Measurements from ENCODE around the gene SYNGR1.

SYNGR1 gene

GRCh38 chr22:39388261-39389011 lies 38.6 kb downstream of the SYNGR1 start:
- Histone ChIP-seq H2AFZ (peak overlapping the region; percentile 82), H3K9ac (no peak overlapping the region), H3K27ac (no peak overlapping the region), H3K9me3 (ENCODE audit: control insufficient read depth, low read length) (no peaks in the 10 kb centered on the region), H3K27me3 (ENCODE audit: control insufficient read depth, insufficient read depth, low read length) (no peaks in the 10 kb centered on the region), H3K4me3 (ENCODE audit: low read depth, low read length) (peak overlapping the region; percentile 60), H3K79me2 (no peaks in the 10 kb centered on the region), H3K36me3 (ENCODE audit: control insufficient read depth, insufficient read depth, low read length) (no peaks in the 10 kb centered on the region), H3K4me1 (no peaks in the 10 kb centered on the region), H3K4me2 (ENCODE audit: low read length) (peak overlapping the region; percentile 93)
- no peak for TF ChIP-seq CTCF (IDR thresholded peaks at IDR 0.05)

GRCh38 chr22:39389420-39389819 lies 39.6 kb downstream of the SYNGR1 start:
- Histone ChIP-seq H3K36me3 (ENCODE audit: control insufficient read depth, insufficient read depth, low read length) (no peaks in the 10 kb centered on the region), H3K4me3 (ENCODE audit: low read depth, low read length) (no peak overlapping the region), H3K27ac (no peak overlapping the region), H3K9ac (no peak overlapping the region), H3K79me2 (no peaks in the 10 kb centered on the region), H2AFZ (no peak overlapping the region), H3K4me2 (ENCODE audit: low read length) (no peak overlapping the region), H3K4me1 (no peaks in the 10 kb centered on the region), H3K9me3 (ENCODE audit: control insufficient read depth, low read length) (no peaks in the 10 kb centered on the region), H3K27me3 (ENCODE audit: control insufficient read depth, insufficient read depth, low read length) (no peaks in the 10 kb centered on the region)
- no peak for TF ChIP-seq CTCF (IDR thresholded peaks at IDR 0.05)

GRCh38 chr22:39392341-39392948 lies 42.7 kb downstream of the SYNGR1 start:
- Histone ChIP-seq H3K4me3 (ENCODE audit: low read depth, low read length) (no peak overlapping the region), H3K4me2 (ENCODE audit: low read length) (no peak overlapping the region), H3K9ac (no peak overlapping the region), H3K27me3 (ENCODE audit: control insufficient read depth, insufficient read depth, low read length) (no peaks in the 10 kb centered on the region), H3K9me3 (ENCODE audit: control insufficient read depth, low read length) (no peaks in the 10 kb centered on the region), H3K36me3 (ENCODE audit: control insufficient read depth, insufficient read depth, low read length) (no peaks in the 10 kb centered on the region), H3K4me1 (no peaks in the 10 kb centered on the region), H2AFZ (no peak overlapping the region), H3K79me2 (no peaks in the 10 kb centered on the region), H3K27ac (no peak overlapping the region)
- no peak for TF ChIP-seq CTCF (IDR thresholded peaks at IDR 0.05)

- no peak overlapping the region for H3K4me3 ChIP-seq (ENCODE audit: low read depth, low read length)
- H3K4me2 ChIP-seq (ENCODE audit: low read length) = no peak overlapping the region
- H3K27me3 ChIP-seq (ENCODE audit: control insufficient read depth, insufficient read depth, low read length) = no peaks in the 10 kb centered on the region
- no peak overlapping the region for H2AFZ ChIP-seq
- no peak overlapping the region for H3K27ac ChIP-seq
- no peak for TF ChIP-seq CTCF (IDR thresholded peaks at IDR 0.05)
- H3K9ac ChIP-seq = no peak overlapping the region
- peaks cover 3% of the 10 kb centered on the region for H3K4me1 ChIP-seq
- peaks cover 6% of the 10 kb centered on the region for H3K79me2 ChIP-seq
- H3K9me3 ChIP-seq (ENCODE audit: control insufficient read depth, low read length) = no peaks in the 10 kb centered on the region
- no peaks in the 10 kb centered on the region for H3K36me3 ChIP-seq (ENCODE audit: control insufficient read depth, insufficient read depth, low read length)
Observed at GRCh38 chr22:39395936-39396796, 46.4 kb downstream of the SYNGR1 start.

All from parathyroid adenoma (tissue), 2 donors.